Measurements from ENCODE around the gene P2RY4. TPM values are rescaled to one million over a fixed set of nuclear protein-coding genes. Genes with fewer than 3 reads are reported as not detected.
"Not testable (repeated sequence)": the region's sequence is repeated elsewhere in the genome, so short reads cannot be mapped to it uniquely, and the experiment has no call there.

The P2RY4 gene
- total and polyA plus RNA-seq, 2 of the 8 experiments (the other 6 are each of a cell fraction or from before 2014, with no cell fraction given) = 0.38 TPM; not detected in 1

GRCh38 chrX:70209570-70209969 is 50.4 kb downstream of the P2RY4 start:
- H3K4me2 ChIP-seq (ENCODE audit: insufficient read depth in 1 of 2, low read depth in 2 of 2, low read length in 2 of 2); H3K18ac ChIP-seq (ENCODE audit: extremely low read depth, low read length); H2AFZ ChIP-seq (ENCODE audit: low read length); H3K23me2 ChIP-seq (ENCODE audit: low read depth, low read length); H3K36me3 ChIP-seq (ENCODE audit: control insufficient read depth in 2 of 4, insufficient read depth in 4 of 4, low read length in 3 of 4); H2BK5ac ChIP-seq (ENCODE audit: low read depth, low read length); H3K4me1 ChIP-seq (replicated peaks in 1 of 4; ENCODE audit: control insufficient read depth in 3 of 4, insufficient read depth in 4 of 4, low read length in 3 of 4); H3K79me1 ChIP-seq (ENCODE audit: low read depth, low read length); H2BK15ac ChIP-seq (ENCODE audit: low read length); H3K23ac ChIP-seq (ENCODE audit: insufficient read length); H2AK5ac ChIP-seq (ENCODE audit: low read depth, low read length); H3K27ac ChIP-seq (ENCODE audit: low read depth, low read length); DNase-seq (ENCODE audit: low read depth in 1 of 2, low spot score in 2 of 2); H3K4me3 ChIP-seq (ENCODE audit: extremely low read depth in 1 of 4, insufficient read depth in 2 of 4, low read depth in 3 of 4, low read length in 4 of 4); H2BK120ac ChIP-seq (replicated peaks; ENCODE audit: low read depth, low read length); H3K9me3 ChIP-seq (ENCODE audit: insufficient read depth in 2 of 2, low read depth in 1 of 2, low read length in 1 of 2); H3K4ac ChIP-seq (replicated peaks; ENCODE audit: insufficient read length, low read depth, low read length); H4K91ac ChIP-seq (replicated peaks; ENCODE audit: insufficient read length, low read length); H2BK20ac ChIP-seq (ENCODE audit: low read length); H3K56ac ChIP-seq (replicated peaks; ENCODE audit: insufficient read length, low read depth, low read length); POLR2A ChIA-PET (ENCODE audit: partially characterized antibody); H3K9ac ChIP-seq (replicated peaks in 1 of 4; ENCODE audit: extremely low read depth in 1 of 4, low read depth in 3 of 4, low read length in 3 of 4); FAIRE-seq; H3K79me2 ChIP-seq (ENCODE audit: control insufficient read depth in 1 of 2, insufficient read depth in 2 of 2, low read length in 2 of 2); H4K20me1 ChIP-seq (replicated peaks in 1 of 2; ENCODE audit: control insufficient read depth in 1 of 2, insufficient read depth in 2 of 2, low read length in 2 of 2); H3K27me3 ChIP-seq (replicated peaks in 1 of 4; ENCODE audit: control insufficient read depth in 3 of 4, extremely low read depth in 1 of 4, insufficient read depth in 3 of 4, low read length in 3 of 4); H3K14ac ChIP-seq (ENCODE audit: insufficient read length); H4K5ac ChIP-seq (ENCODE audit: insufficient read length, low read depth, low read length); H4K8ac ChIP-seq (ENCODE audit: extremely low read depth, insufficient read depth, low read length); CTCF ChIA-PET (ENCODE audit: partially characterized antibody); H2BK12ac ChIP-seq (ENCODE audit: low read depth, low read length): not testable (repeated sequence)
- WGBS, 2 experiments (ENCODE audit: extremely low coverage in 1 of 2, insufficient coverage in 1 of 2, insufficient read length in 1 of 2, insufficient replicate concordance in 2 of 2, low coverage in 1 of 2, low lambda C conversion rate in 2 of 2, missing lambda C conversion rate in 1 of 2) = 77% methylated on average over 6 of the region's 6 CpGs; no CpG with 5 or more reads in 1 of the 2 experiments
